Liver (tissue), 9 donors: ENCODE measurements around the gene LMF1. TPM values are rescaled to one million over a fixed set of nuclear protein-coding genes. Genes with fewer than 3 reads are reported as not detected.

Experiments
- DNase-seq: peaks from one replicate; pipeline ENCODE4 v3.0.0-alpha.2; 2017; ENCODE audit warnings: low spot score
- H3K27ac ChIP-seq, 2 donors: one replicate each; pipeline ENCODE4 v1.7.0; 2013; ENCODE audit warnings: inconsistent platforms in 2 of 2, low read length in 2 of 2, control low read depth in 1 of 2, low read depth in 1 of 2, mild to moderate bottlenecking in 1 of 2
- H3K27me3 ChIP-seq, 4 donors: one replicate each; pipeline versions ENCODE4 v1.6.1 to v1.7.0; 2013; ENCODE audit warnings: low read length in 3 of 4, inconsistent platforms in 1 of 4, mild to moderate bottlenecking in 1 of 4, moderate library complexity in 1 of 4; ENCODE audit not compliant: control insufficient read depth in 4 of 4, insufficient read depth in 4 of 4
- H3K36me3 ChIP-seq, 4 donors: one replicate each; pipeline versions ENCODE4 v1.6.1 to v1.7.0; 2013; ENCODE audit warnings: low read length in 3 of 4, mild to moderate bottlenecking in 3 of 4, low read depth in 1 of 4, moderate library complexity in 1 of 4; ENCODE audit not compliant: control insufficient read depth in 4 of 4, insufficient read depth in 3 of 4
- H3K4me1 ChIP-seq, 4 donors: one replicate each; pipeline versions ENCODE4 v1.6.1 to v1.7.0; 2013; ENCODE audit warnings: low read length in 3 of 4, mild to moderate bottlenecking in 3 of 4, moderate library complexity in 1 of 4; ENCODE audit not compliant: control insufficient read depth in 4 of 4, insufficient read depth in 4 of 4
- H3K4me3 ChIP-seq, 3 donors: one replicate each; pipeline versions ENCODE4 v1.6.1 to v1.7.0; 2013; ENCODE audit warnings: low read length in 3 of 3, control low read depth in 1 of 3, low read depth in 1 of 3, mild to moderate bottlenecking in 1 of 3
- H3K9ac ChIP-seq, 2 donors: one replicate each; pipeline ENCODE4 v1.7.0; 2013; ENCODE audit warnings: low read length in 2 of 2, mild to moderate bottlenecking in 2 of 2, moderate library complexity in 2 of 2, control low read depth in 1 of 2, low read depth in 1 of 2
- H3K9me3 ChIP-seq, 4 donors: one replicate each; pipeline versions ENCODE4 v1.6.1 to v1.7.0; 2013; ENCODE audit warnings: low read length in 3 of 4; ENCODE audit not compliant: control insufficient read depth in 4 of 4
- EGR1 ChIP-seq, 2 donors: IDR thresholded peaks; 2 replicates each; pipeline ENCODE4 v1.6.1; 2016 to 2018; ENCODE audit warnings: antibody characterized with exemption in 2 of 2, low read depth in 2 of 2
- FOXA1 ChIP-seq: IDR thresholded peaks from 2 replicates; pipeline ENCODE4 v1.6.1; 2016; ENCODE audit warnings: antibody characterized with exemption
- GABPA ChIP-seq, 2 donors: IDR thresholded peaks in 1 of 2; conservative IDR thresholded peaks in 1 of 2; 2 replicates each; pipeline ENCODE4 v1.6.1; 2016; ENCODE audit warnings: antibody characterized with exemption in 2 of 2, mild to moderate bottlenecking in 1 of 2, moderate library complexity in 1 of 2
- HNF4G ChIP-seq: IDR thresholded peaks from 2 replicates; pipeline ENCODE4 v1.6.1; 2016; ENCODE audit warnings: antibody characterized with exemption
- JUND ChIP-seq, 2 donors: IDR thresholded peaks; 2 replicates each; pipeline ENCODE4 v1.6.1; 2016; ENCODE audit warnings: antibody characterized with exemption in 2 of 2
- MAX ChIP-seq: IDR thresholded peaks from 2 replicates; pipeline ENCODE4 v1.6.1; 2016; ENCODE audit warnings: antibody characterized with exemption
- NR2F2 ChIP-seq: IDR thresholded peaks from 2 replicates; pipeline ENCODE4 v1.6.1; 2016; ENCODE audit warnings: antibody characterized with exemption
- RAD21 ChIP-seq, 2 donors: IDR thresholded peaks; 2 replicates each; pipeline ENCODE4 v1.6.1; 2016; ENCODE audit warnings: antibody characterized with exemption in 2 of 2, mild to moderate bottlenecking in 2 of 2
- ZBTB33 ChIP-seq: IDR thresholded peaks from 2 replicates; pipeline ENCODE4 v1.6.1; 2016; ENCODE audit warnings: antibody characterized with exemption
- WGBS: extraction: QIAGEN DNeasy Blood & Tissue Kit; methylation state at CpG from one replicate; pipeline ENCODE4 v1.1.7; 2013; 5-methylcytosine and 5-hydroxymethylcytosine counted together
- polyA plus RNA-seq, 2 donors: library from polyadenylated mRNA; stranded (reverse) in 1 of 2; unstranded in 1 of 2; fragments of 200-250 nt in 1 of 2; fragments of >200 nt in 1 of 2; fragmentation: Nextera tagmentation in 1 of 2; extraction: Ambion mirVana in 1 of 2; gene quantifications; one replicate each; pipeline versions ENCODE4 v1.2.1 to v1.2.3, GENCODE V29; 2013 to 2015
- total RNA-seq, 2 donors: library from RNA; depleted of rRNA; stranded (reverse); fragments of >200 nt; gene quantifications; one replicate each; pipeline ENCODE4 v1.2.3, GENCODE V29; 2014
- TF ChIP-seq, protein P1 (sequence below): IDR thresholded peaks from 2 replicates; pipeline ENCODE4 v1.6.1; 2016; ENCODE audit warnings: antibody characterized with exemption, mild to moderate bottlenecking
- donor health status: healthy.
- donor health status: healthy.
- donor health status: healthy.
- donor health status: healthy.
- donor health status: healthy.

LMF1 gene
- total and polyA plus RNA-seq, 4 donors = 8.8 to 24.3 (median 12.6) TPM

DNA sequence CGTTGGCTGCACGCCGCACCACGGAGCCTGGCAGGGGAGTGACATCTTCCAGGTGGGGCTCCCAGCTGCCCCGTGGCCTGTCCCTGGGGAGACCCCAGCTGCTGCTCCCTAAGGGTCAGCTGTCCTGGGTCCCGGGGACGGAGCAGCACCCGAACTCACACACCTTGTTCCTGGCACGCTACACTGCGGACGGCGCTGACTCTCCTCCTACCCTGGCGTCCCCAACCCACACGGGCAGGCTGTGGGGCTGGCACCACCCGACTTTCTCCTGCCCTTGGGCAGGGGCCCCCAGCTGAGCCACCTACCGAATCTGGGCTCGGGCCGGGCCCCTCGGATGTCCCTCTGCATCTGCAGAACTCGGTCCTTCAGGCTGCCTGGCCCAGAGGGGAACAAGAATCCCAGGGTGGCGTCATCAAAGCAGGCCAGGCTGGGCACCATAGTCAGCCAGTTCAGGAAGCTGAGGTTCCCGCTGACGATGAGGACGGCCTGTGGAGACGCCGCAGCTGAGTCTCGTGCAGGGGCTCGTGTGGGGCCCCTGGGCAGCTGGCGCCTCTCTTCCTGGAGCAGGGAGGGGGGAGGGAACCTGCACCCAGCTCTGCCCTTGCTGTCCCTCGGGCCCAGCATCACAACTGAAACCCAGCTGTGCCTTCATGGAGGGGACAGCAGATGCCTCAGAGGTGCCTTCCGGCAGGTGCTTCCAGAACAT, 99.8 kb downstream of the LMF1 start:
- Histone ChIP-seq H3K9ac (no peak overlapping the region), H3K4me3 (no peak overlapping the region), H3K36me3 (peaks cover 0 to 6% (median 4%) of the 10 kb centered on the region in 4 donors), H3K4me1 (no peaks in the 10 kb centered on the region), H3K27me3 (no peaks in the 10 kb centered on the region), H3K9me3 (no peaks in the 10 kb centered on the region), H3K27ac (no peak overlapping the region)
- TF ChIP-seq EGR1 (IDR thresholded peaks at IDR 0.05; ENCODE audit: low read depth in 2 of 2) = no peak
- no peak for TF ChIP-seq ZBTB33
- no peak for TF ChIP-seq GABPA (IDR thresholded peaks at IDR 0.05 in 1 of 2, conservative IDR thresholded peaks at IDR 0.05 in 1 of 2)
- no peak for TF ChIP-seq NR2F2
- no peak for TF ChIP-seq RAD21 (IDR thresholded peaks at IDR 0.05)
- TF ChIP-seq JUND (IDR thresholded peaks at IDR 0.05) = no peak
- no peak for TF ChIP-seq HNF4G
- TF ChIP-seq FOXA1 = no peak
- TF ChIP-seq, protein P1, sequence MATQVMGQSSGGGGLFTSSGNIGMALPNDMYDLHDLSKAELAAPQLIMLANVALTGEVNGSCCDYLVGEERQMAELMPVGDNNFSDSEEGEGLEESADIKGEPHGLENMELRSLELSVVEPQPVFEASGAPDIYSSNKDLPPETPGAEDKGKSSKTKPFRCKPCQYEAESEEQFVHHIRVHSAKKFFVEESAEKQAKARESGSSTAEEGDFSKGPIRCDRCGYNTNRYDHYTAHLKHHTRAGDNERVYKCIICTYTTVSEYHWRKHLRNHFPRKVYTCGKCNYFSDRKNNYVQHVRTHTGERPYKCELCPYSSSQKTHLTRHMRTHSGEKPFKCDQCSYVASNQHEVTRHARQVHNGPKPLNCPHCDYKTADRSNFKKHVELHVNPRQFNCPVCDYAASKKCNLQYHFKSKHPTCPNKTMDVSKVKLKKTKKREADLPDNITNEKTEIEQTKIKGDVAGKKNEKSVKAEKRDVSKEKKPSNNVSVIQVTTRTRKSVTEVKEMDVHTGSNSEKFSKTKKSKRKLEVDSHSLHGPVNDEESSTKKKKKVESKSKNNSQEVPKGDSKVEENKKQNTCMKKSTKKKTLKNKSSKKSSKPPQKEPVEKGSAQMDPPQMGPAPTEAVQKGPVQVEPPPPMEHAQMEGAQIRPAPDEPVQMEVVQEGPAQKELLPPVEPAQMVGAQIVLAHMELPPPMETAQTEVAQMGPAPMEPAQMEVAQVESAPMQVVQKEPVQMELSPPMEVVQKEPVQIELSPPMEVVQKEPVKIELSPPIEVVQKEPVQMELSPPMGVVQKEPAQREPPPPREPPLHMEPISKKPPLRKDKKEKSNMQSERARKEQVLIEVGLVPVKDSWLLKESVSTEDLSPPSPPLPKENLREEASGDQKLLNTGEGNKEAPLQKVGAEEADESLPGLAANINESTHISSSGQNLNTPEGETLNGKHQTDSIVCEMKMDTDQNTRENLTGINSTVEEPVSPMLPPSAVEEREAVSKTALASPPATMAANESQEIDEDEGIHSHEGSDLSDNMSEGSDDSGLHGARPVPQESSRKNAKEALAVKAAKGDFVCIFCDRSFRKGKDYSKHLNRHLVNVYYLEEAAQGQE = no peak
- TF ChIP-seq MAX = no peak
- no peak for DNase-seq
- 95% methylated on average over 31 of the region's 31 CpGs for WGBS

- 96% methylated on average over 32 of the region's 32 CpGs for WGBS
- Histone ChIP-seq H3K36me3 (peaks cover 0 to 6% (median 4%) of the 10 kb centered on the region in 4 donors), H3K9me3 (no peaks in the 10 kb centered on the region), H3K4me1 (no peaks in the 10 kb centered on the region), H3K27ac (no peak overlapping the region), H3K27me3 (no peaks in the 10 kb centered on the region), H3K4me3 (no peak overlapping the region), H3K9ac (no peak overlapping the region)
- no peak for DNase-seq
- TF ChIP-seq JUND (IDR thresholded peaks at IDR 0.05) = no peak
- no peak for TF ChIP-seq GABPA (IDR thresholded peaks at IDR 0.05 in 1 of 2, conservative IDR thresholded peaks at IDR 0.05 in 1 of 2)
These were observed 100.8 kb downstream of the LMF1 start for GRCh38 chr16:869823-870641.
